GM18517 (cell line): ENCODE measurements around the gene PRDM11.

Experiments used
- ATAC-seq: cut with Tn5 transposase; IDR thresholded peaks from one replicate; pipeline ENCODE4 v1.9.1; 2021; ENCODE audit warnings: mild to moderate bottlenecking, moderate library complexity; ENCODE audit not compliant: unreplicated experiment

The PRDM11 gene

DNA sequence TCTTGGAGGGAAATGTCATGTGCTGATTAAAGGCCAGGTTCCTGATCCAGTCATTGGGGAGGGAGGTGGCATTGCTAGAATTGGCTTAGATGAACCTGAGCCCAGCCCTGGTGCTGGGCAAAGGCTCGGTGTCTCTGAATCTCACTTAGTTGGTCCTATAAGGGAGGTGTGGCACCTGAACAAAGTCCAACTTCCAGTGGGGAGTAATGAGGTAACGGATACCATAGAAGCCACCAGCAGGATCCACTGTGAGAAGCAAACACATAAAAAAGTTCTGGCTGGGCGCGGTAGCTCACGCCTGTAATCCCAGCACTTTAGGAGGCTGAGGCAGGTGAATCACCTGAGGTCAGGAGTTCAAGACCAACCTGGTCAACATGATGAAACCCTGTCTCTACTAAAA, 26.6 kb downstream of the PRDM11 start:
- ATAC-seq: no peak

DNA sequence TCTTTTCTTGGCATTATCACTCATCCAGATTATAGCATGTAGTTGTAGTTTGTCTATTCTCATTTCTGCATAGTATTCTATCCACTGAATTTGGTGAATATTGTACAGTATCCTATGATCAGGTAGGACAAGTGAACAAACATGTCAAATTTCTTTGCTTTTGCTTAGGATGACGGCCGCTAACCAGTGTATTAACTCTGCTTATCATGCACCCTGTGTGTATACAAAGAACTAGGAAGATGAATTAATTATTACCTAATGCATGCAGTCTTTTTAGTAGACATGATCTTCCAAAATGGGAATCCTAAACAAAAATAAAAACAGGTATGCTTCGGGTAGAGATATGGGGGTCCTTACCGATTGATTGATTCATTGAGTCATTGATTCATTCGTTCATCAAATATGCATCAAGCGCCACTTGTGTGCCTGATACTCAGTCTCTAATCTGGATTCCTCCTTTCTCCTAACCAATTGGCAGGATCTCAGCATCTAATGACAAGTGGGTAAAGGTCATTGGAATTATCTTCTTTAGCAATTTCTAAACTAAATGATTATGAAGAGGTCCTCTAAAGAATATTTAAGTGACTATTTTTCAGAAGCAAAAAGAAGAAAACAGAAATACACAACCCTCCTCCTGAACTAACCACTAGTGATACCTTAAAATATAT, 27.9 kb downstream of the PRDM11 start:
- ATAC-seq: no peak

DNA sequence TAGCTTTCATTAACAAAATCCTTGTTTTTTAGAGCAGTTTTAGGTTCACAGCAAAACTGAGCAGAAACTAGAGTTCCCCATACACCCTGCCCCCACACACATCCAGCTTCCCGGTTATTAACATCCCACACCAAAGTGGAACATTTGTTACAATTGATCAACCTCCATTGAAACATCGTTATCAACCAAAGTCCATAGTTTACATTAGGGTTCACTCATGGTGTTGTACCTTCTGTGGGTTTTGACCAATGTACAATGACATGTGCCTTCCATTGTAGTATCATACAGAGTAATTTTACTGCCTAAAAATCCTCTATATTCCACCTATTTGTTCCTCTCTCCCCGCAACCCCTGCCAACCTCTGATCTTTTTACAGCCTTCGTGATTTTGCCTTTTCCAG, 28.5 kb downstream of the PRDM11 start:
- ATAC-seq: no peak

DNA sequence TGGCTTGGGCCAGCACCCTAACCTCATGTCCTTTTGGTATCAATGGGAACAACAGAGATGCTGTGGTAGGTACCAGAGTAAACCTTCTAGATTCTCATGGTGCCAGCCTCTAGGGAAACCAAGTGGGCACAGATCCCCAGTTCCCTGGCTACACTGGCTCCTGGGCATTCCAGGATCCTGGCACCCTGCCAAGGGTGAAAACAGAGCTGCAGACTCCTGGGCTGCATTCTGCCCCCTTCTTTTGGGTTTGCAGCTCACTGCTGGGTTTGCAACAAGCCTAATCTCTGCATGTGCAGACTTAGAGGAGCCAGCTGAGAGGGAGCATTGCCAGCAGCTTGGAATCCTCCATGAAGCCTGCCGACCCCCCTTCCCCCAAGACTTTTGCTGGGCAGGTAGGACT, 30.6 kb downstream of the PRDM11 start:
- ATAC-seq: no peak

DNA sequence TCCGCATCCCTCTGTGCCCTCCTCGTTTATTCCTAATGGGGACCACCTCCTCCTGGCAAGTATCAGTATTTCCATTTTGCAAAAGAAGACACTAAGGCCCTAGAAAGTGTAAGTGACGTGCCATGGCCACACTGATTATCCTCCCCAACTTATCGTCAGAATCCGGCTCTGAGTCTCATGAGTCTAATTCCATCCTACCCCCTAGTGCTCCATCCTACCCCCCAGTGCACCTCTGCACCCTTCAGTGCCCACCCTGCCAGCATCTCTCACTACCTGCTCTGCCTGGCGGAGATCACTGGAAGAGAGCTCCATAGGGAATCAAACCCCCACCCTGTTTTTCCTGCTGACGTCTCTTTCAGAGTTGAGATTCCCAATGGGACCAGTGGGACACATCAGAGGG, 31.8 kb downstream of the PRDM11 start:
- no peak for ATAC-seq

DNA sequence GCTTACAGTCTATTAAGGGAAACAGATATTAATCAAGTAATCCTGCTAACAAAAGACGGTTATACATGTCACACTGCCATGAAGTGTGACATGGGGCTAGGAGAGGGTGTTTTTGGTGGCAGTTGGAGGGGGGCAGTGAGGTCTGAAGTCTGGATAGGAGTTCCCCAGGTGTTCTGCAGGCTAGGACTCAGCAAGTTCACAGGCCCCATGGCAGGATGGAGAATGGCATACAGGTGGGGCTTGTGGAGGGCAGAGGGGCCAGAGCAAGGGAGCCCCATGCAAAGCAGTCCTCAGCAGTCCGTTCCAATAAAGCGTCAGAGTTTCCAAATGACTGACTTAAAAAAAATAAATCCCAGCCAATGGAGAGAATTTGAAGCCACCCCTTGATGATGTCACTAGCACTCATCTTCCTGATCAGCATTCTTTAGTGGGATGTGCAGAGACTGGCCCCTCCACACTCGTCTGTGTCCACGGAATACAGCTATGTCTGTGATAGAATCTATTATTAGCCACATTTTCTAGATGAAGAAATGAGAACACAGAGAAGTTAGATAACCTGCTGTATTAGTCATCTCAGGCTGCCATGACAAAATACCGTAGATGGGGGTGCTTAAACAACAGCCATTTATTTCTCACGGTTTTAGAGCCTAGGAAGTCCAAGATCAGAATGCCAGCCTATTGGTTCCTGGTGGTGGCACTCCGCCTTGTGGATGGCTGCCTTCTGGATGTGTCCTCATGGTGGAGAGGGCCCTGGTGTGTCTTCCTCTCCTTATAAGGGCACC, 32.6 kb downstream of the PRDM11 start:
- no peak for ATAC-seq

DNA sequence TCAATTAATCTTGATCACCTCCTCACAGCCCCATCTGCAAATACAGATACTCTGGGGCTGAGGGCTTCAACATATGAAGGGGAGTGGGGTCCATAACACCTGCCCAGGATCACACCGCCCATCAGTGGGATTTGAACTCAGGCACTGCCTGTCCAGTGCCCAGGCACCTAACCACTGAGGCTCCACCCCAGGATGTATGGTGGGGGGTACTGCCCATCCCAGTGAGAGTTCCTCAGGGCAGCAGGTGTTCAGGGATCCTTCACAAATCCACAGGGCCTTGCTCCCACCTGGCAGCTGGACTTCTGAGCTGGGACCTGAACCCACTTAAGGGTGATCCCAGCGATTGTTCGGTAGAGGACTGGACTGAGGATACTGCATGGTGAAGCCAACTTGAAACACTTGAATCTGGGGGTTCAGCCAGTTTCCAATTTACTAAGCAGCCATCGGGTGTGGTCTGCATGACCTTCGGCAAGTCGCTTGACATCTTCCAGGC, 33.3 kb downstream of the PRDM11 start:
- ATAC-seq: no peak

DNA sequence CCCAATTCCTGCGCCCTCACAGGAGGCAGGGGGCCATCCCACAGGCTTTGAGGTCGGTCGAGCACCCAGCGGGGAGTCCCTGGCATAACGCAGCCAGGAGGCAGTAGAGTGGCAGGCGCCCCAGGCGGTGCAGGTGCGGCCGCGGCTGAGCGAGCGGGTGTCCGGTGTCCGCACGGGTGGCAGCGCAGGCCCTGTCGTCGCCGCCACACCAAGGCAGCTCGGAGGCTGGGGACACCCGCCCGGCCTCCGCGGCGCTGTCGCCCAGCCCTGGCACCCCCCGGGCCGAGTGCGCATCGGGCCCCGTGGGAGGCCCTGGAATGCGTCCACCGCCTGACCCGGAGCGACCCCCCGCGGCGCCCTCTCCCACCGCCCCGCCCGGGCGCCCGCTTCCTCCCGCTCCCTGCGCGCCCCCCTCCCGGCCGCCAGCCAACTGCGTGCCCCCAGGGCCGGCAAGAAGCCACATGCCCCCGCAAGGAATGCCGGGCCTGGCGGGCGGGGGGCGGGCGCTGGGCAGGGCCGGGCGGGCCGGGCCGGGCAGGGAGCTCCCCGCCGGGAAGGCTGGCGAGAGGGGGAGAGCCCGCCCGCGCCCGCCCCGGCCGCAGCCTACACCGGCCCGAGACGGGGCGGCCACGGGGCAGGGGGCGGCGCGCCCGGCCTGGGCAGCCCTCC, 33.9 kb downstream of the PRDM11 start:
- ATAC-seq: no peak

DNA sequence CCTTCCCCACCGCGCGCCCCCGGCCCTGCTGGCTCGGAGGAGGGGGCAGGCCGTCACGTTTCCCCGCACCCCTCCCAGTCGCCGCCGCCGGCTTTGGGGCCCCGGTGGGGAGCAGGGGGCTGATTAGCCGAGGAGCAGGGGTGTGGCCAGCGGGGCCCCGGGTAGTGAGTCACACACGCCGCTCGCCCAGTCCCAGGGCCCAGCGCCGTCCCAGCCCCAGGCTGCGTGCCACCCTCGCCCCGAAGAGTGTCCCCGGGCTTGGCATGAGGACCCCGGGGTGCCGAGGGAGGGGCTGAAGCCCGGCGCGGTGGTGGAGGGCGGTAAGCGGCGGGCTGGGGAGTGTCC, 34.4 kb downstream of the PRDM11 start:
- no peak for ATAC-seq

DNA sequence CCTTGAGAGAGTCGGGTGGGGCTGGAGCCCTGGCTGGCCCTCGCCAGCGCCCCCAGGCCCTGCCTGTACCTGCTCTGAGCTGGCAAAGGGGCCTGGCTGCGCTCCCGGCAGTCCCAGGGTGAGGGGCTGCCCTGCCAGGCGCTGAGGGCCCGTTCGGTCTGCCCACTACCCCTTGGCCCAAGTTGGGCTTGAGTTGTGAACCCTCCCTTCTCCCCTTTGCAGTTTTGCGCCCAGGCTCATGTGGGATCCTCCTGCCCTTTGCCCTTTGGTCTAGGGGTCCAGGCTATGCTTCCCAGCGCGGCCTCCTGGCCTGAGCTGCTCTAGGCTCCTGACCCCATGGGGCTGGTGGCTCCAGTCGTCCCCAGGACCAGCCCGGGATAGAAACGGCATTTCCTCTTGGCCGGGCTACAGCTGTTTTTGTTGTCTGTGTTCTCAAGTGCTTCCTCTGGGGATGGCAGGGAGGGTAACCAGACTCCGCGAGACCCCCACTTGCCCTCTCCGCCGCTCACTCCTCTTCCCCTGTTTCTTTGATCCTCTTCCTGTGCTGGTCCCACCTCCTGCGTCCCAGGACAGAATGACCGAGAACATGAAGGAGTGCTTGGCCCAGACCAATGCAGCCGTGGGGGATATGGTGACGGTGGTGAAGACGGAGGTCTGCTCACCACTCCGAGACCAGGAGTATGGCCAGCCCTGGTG, 34.9 kb downstream of the PRDM11 start:
- ATAC-seq: no peak

DNA sequence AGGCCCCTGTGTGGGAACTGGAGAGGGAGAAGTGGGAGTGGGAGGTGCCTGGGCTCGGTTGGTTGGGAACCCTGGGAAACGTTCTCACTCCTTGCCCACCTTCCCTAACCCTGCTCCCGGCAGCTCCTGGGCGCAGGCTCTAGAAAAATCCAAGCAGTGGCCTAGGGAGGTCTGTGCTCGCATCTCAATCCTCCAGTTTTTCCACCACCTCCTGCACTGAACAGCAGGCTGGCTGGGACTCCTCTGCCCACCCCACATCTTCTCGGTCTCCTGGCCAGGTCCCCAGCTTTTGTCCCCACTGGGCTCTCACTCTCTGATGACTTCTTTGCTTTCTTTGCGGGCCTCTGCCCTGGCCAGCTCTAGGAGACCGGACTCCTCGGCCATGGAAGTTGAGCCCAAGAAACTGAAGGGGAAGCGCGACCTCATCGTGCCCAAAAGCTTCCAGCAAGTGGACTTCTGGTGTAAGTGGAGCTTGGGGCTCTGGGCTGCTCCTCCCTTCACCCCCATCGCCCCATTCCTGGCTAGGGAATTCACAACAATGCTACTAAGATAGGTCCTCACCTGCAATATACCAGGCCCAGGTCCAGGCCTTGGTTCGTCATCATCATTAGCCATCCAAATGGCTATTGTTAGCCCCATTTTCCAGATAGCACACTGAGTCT, 35.6 kb downstream of the PRDM11 start:
- no peak for ATAC-seq

DNA sequence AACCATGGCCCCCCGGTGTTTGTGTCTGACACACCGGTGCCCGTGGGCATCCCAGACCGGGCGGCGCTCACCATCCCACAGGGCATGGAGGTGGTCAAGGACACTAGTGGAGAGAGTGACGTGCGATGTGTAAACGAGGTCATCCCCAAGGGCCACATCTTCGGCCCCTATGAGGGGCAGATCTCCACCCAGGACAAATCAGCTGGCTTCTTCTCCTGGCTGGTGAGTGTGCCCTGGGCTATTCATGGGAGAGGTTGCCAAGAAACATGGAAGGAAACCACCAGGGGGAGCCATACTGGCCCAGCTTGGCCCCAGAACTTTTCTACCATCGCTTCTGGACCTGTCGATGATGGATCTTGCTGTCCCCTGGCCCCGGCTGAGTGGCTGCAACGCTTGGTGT, 36.5 kb downstream of the PRDM11 start:
- ATAC-seq: no peak

DNA sequence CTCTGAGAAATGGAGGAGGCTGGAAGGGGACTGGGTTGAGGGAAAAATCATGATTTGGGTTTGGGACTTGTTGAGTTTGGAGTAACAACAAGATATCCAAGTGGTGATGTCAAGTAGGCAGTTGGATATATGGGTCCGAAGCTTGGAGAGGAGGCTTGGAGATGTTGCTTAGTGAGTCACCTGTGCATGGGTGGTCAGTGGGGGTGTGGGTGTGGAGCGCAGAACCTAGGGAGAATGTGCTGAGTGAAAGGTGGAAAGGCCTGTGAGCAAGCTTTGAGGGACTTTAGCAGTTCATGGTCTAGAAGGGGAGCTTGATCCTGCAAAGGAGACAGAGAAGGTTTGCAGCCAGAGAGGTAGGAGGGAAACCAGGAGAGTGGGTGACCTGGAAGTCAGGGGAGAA, 38.2 kb downstream of the PRDM11 start:
- no peak for ATAC-seq

DNA sequence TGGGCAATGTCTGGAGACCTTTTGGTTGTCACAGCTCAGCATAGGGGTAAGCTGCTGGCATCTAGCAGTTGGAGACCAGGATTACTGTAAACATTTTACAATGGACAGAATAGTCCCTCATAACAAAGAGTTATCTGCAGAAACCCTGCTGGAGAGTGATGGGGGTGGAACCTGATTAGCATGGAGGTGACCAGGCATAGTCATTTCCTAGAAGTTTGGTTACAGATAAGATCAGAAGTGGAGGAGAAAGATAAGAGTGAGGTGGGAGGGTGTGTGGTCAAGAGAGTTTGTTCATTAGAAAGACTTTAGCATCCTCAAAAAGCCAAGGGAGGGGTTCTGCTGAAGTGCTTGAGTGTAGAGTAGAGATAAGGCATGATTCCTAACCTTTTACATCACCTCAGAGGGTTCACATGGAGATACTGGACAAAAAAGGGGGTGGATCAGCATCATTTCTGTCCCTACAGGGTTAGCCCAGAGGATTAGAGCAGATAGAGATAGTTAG, 38.8 kb downstream of the PRDM11 start:
- no peak for ATAC-seq

DNA sequence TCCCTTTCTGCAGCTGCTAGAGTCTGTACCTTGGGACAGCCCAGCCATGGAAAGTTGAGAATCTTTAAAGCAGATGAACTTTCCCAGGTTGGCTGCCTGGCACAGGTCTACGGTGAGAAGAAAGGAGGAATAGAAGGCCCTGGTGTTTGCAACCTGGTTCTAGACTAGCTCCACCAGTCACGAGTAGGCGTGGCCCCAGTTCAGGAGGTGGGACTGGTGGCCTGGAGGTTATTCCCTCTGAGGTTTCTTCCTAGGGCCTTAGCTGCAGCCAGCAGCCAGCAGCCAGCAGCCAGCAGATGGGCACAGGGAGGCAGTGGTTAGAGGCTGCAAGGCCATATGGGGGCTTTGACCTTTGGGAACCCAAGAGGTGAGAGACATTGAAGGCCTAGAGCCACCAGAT, 40.9 kb downstream of the PRDM11 start:
- ATAC-seq: no peak

DNA sequence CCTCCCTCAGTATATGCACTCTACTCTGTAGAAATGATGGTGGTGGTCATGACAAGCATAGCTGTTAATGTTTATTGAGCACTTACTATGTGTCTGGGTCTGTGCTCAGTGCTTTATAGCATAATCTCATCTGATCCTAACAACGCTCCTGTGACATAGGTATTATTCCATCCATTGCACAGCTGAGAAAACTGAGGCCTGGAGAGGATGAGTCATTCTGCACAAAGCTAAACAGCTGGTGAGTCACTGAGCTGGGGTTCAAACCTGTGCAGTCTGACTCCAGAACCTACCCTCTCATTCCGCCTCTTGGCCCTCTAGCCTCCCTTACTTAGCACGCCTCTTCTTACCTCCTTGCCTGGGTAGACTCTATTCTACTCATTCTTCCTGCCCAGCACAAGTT, 41.7 kb downstream of the PRDM11 start:
- ATAC-seq: no peak

DNA sequence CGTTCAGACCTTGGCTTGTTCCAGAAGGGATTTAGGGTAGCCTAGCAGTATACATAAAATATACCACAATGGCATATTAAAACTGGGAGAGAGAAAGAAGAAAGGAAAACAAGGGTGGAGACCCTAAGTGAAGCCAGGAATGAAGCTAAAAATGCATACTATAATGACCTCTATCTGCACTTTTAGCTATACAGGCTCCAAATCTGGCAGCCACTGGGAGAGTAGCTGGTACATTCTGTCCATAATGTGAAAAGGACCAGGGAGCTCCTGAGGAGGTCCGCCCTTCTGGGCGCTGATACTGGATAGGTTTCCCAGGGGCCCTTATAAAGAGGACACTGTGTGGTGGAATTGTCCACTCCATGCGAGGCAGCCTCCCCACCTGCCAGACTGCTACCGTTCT, 42.8 kb downstream of the PRDM11 start:
- no peak for ATAC-seq

DNA sequence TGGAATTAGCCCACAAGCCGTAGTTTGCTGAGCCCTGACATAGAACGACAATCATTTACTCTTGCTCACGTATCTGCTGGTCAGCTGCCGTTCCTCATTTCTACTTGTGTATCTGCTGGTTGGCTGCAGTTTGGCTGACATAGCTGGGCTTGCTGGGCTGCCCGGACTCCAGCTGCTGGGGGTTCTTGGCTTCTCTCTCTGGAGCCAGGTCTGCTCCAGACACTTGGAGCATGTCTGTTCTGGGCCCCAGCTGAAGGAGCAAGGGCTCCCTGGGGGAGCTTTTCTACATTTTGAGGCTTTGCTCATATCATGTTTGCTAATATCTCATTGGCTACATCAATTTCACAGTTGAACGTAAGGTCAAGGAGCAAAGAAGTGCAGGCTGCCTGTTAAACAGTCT, 47.3 kb downstream of the PRDM11 start:
- no peak for ATAC-seq

DNA sequence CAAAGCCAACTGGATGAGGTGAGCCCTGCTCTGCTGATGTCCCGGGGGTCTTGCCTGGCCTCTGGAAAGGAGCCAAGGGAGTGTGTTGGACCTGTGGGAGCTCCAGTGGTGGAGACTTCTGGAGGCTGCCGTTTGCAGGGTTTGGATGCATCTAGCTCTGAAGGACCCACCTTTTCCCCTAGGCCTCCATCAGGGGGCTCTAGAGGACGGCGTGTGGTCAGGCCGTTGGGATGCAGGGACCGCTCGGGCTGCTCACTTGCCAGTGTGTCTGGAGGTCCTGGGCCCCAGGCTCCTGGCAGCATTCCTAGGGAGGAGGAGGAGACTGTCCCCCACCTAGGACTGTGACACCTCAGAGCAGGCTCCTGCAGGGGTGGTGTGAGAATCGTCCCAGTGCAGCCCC, 58.3 kb downstream of the PRDM11 start:
- no peak for ATAC-seq

DNA sequence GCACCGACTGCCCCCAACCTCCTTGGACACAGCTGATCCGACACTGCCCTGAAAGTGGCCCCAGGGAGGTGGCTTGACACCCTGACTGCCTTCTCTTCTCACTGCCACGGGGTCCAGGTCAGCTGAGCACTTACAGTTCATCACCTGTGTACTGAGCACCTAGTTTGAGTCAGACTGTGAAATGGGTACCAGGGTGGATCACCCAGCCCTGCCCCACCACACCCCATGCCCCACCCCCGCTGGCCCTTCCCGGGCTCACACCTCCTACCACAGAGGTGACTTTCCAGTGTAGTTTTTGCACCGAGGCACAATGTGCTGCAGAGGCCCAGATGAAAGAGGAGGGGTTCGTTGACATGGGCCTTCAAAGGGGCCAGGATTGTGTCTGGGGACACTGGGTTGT, 59.5 kb downstream of the PRDM11 start:
- no peak for ATAC-seq

DNA sequence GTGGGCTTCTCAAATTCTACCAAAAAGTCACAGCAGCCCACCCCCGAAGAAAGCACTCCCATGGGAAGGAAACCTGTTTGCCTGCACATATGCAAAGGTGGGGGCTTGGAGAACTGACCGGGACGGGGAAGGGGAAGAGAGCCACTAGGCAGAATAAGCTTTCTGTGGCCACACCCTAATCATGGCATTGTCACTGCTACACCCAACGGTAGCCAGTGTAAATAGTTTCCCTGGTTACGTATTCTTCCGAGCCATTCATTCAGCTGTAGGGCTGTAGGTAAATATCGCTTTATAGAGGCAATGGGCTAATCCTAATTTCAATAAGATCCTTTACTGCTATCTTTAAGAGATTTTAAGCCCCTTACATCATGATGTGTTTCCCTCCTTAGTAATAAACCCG, 61.7 kb downstream of the PRDM11 start:
- ATAC-seq: no peak
